ENCODE data around the gene P2RY12.

Gene P2RY12

DNA sequence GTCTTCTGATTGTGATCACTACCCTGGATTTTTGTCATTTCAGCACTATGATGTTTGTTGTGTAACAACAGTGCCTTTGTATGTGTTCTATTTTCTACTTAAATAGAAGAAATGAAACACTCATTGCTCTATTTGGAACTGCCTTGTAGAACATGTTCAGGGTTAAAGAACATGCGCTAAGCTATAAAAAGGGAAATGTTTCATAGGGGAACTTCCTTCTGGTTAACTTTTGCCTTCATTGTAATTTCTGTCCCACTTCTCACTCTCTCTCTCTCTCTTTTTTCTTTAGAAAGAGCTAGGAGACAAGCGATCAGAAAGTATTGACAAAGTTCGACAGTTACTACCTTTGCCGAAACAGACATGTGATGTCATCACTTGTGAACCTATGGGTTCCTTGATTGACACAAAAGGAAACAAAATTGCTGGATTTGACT is at the start of gene P2RY12:
P2RY12 (minus strand) TSS at position 13 of the 434 bp plus-strand sequence. CDS start 45,908 bp downstream, outside the sequence.
- DNase-seq (ENCODE audit: low read depth) = no peak

DNA sequence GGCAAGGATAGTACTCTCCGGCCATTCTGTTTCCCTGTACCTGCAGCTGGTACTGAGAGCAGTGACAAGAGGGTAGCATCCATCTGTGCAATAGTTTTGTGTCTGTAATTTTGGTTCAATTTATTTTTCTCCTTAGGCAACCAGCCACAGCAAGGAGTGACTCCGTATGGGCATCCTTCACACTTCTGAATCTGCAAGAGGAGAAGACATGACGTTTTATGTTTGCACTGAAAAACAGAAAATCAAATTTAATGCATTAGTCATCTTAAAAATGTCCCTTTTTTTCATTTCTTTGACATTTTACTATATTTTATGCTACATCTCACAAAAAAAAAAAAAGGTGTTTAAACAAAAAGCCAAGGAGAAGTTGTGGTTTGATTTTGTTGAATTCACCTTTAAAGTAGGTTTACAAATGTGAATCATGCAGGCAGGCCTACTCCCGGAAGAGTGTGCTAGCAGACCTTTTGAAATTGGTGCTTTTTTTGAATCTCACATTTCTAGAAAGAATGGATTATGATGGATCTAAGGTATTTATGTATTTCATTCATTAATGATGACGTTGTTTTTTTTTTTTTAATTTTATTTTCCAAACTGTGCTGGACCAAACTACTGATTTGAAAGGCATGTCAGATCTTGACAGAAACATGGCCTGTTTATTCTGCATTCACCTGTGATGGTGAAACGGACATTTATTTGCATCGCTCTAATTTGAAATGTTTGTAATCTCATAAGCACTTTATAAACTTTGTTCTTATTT is 48.2 kb upstream of the P2RY12 start:
- no peak for DNase-seq (ENCODE audit: low read depth)

DNA sequence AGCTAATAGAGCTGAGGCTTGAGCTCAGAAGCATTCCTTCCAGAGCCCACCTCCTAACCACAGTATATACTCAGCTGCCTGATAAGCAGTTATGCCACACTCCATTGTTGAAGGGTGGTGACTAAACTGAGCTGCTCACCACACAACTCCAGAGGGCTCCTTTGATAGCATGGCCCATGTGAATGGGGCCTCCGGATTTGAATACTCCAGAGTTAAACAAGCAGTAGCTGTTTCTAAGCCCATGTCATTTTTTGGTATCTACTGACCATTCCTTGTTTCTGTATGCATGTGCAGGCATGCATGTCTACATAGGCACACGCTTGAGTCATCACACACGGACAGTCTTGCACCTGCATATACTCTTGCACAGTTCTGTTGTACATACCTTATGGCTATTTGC is 47.4 kb upstream of the P2RY12 start:
- DNase-seq (ENCODE audit: low read depth) = peak; percentile 96

DNA sequence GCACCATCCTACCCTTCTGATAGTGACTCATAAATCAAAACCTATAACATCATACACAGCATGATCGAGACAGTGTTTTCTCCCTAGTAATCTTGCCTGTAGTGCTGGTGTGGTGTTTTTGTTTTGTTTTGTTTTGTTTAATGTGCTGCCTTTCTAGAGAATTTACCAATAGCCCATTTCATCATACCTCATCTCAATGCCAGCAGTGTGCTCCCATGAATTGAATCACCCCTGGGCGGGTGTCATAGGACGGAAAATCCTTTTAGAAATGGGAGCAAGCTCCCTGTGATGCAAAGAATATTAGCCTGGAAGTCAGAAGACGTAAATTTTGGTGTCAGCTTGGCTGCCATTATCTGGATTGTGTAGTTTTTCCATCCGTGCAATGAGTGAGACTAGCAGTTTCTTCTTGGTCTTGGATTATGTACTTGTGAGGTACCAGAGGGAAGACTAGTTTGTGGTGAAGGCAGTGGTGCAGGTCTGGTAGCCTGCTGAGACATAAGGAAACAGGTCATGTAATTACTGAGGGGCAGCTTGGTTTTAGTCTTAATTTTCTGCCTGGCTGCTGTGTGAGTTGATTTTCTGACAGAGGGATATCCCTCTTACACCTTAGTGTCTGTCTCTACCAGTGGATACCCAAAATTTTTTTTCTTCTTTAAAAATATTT is 46.4 kb upstream of the P2RY12 start:
- peak; percentile 76 for DNase-seq (ENCODE audit: low read depth)

DNA sequence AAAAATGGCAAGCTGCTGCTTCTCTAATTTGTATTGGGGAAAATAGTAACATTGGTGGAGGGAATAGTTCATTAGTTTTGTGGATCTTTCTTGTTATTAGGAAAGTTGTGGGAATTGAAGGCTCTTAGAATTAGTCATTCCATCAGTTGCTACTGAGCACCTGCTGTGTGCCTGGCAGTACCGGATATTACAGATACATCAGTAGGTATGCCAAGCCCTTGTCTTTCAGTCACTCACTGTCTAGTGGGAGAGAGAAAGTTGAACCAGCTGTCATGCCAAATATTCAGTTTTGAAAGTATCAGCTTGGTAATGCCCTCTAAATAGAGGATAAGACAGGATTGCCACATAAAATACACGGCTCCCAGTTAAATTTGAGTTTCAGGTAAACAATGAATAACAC is 43.8 kb upstream of the P2RY12 start:
- DNase-seq (ENCODE audit: low read depth) = no peak

DNA sequence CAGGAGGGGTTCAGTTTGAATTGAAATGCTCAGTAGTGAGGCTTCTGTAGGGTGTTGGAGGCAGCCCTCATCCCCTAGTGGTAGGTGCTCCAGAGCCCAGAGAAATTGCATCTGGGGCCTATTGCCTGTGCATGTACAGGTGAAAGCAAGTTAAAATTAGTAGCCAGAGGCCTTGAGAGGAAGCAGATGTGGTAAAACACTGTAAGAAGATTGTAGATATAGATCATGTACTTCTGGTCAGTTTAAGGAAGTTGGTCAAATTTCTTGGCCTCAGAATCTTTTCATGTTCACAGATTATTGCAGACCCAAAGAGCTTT is 41.7 kb upstream of the P2RY12 start:
- no peak for DNase-seq (ENCODE audit: low read depth)

DNA sequence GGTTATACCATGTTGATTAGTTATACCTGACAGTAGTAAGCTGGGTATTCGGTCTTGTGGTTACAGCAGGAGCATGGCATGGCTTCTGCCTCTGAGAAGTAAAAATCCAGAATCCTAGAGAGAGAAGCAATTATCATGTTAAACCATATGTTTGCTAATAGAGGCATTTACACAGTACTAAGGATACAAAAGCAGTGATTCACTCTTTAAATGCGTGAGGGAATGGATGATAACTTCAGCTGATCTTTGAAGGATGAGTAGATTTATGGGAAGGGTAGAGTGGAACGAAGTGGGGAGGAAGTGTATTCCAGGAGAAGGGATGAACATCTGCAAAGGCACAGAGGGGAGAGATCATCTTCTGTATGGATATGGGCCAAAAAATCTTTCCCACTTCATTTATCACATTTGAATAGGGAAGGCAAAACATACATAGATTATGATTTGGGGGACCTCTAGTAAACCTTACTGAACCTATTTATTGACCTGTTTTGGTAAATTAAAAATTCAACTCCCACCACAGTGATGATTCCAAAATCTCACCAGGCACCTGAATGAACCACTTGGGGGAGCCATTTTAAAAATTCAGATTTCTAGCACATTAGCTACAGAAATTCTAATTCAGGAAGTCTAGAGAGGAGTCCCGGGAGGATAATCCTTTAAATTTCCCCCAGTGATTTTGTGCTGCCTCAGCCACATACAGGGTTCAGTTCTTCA is 41.2 kb upstream of the P2RY12 start:
- DNase-seq (ENCODE audit: low read depth) = peak; percentile 28

DNA sequence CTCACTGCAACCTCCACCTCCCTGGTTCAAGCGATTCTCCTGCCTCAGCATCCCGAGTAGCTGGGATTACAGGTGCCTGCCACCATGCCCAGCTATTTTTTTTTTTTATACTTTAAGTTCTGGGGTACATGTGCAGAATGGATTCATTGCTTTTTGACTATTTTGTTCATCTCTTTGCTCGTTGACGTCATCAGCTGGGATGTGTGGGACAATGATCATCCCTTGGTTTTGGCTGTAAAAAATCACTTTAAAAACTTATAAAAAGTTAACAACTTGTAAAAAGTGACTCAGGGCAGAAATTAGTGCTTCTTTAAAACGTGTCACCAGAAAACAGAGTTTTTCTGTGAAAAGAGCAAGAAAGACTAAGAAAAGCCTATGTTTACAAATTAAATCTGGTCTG is 38.5 kb upstream of the P2RY12 start:
- no peak for DNase-seq (ENCODE audit: low read depth)

DNA sequence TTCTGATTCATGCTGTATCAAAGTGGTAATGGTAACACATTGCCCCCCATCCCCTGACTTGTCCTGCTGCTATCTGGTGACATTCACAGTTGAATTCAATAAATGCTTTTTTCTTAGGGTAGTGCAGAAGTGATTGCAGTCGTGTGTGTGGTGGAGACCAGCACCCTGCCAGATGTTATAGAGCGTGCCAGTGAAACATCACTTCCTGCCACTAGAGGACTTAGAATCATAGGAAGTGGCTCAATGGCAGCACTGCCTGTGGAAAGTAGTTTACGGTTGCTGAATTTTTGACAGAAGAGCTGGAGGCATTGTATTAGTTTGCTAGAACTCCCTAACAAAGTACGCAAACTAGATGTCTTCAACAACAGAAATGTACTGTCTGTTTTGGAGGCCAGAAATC is 37.4 kb upstream of the P2RY12 start:
- no peak for DNase-seq (ENCODE audit: low read depth)

DNA sequence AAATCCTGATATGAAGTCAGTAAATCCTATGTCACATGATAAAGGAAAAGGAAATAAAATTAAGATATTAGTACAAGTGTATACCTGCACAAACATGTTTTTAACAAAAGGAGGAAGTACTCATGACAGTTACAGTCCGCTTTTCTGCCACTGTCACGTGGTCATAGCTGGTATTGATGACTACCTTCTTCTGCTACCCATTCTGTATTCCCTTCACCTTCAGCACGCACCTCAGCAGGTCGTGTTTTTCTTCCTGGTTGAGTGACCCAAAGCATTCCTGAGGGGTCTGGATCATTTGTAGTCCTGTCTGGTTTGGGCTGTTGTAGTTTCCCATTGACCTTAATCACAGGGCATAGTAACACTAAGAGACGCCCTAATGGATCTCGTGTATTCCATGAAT is 35.3 kb upstream of the P2RY12 start:
- DNase-seq (ENCODE audit: low read depth) = no peak

DNA sequence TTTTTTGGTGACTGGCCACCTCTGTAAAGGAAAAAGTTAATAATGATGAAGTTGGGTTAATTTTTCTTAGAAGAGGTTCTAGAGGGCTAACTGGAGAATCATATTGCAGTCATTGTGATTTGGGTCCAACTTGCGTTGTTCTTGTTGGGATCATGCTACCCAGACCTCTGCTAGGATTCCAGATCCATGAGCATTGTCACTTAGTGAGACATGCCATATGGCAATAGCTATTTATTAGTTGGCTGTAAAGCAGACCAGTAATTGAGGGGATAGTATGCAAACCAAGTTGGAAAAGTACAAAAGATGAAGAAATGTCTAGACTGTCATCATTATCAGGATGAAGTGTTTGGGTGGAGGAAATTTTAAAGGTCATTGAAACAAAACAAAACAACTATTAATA is 30.7 kb upstream of the P2RY12 start:
- no peak for DNase-seq (ENCODE audit: low read depth)

DNA sequence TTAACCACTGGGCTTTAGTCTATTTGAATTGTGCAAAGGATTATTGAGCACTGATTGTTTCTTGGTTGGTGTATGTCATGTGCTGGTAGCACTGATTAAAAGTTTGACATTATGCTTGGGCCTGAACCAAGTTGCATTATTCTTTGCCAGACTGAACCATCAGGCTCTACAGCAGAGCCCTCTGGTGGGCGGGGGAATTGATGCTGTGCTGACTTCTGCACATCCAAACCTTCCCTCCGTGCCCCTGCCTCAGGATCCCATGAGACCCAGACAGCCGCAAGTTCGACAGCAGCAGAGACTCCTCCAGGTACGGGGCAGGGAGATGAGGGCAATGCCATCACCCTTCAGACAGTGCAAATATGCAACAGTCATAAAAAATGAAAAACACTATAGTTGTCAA is 28.4 kb upstream of the P2RY12 start:
- DNase-seq (ENCODE audit: low read depth) = no peak

DNA sequence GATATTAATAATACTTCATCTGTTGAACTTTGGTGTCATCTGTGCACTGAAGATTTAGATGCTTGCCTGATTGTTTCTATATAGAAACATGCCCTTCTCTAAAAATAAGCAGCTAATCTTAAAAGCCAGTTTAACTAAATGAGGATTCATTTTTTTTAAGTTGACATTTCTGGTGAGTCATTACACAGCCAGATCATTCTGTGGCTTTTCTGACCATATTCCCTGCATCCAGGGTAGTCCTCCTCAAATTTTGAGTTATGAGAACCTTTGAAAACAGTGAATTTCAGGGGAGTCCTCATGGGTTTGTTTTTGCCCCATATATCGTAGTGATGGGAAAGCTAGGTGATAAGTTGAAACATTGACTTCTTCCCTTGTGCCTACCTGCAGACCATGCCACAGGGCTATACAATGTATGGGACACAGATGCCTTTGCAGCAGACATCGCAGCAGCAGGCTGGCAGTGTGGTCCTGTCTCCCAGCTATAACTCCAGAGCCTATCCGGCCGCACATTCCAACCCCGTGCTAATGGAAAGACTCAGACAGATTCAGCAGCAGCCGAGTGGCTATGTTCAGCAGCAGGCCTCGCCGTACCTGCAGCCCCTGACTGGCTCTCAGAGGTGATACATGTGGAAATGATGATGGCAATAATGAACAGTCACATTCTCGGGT is 26.5 kb upstream of the P2RY12 start:
- peak; percentile 66 for DNase-seq (ENCODE audit: low read depth)

DNA sequence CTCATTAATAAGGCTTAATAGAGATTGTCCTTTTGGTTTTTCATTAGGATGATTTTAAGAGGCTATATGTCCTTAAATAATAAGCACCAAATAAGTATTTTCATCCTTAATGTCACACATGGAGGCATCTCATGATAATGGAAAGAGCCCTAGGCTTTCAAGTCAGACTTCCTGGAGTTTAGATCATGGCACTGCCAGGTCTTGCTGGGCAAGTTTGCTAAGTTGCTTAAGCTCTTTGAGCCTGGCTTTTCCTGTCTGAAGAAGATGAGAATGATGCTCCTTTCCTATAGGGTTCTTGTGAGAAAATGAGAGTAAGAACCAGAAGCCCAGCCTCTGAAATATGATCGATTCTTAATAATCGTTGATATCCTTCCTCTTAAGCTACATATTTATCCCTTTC is 23.4 kb upstream of the P2RY12 start:
- no peak for DNase-seq (ENCODE audit: low read depth)

DNA sequence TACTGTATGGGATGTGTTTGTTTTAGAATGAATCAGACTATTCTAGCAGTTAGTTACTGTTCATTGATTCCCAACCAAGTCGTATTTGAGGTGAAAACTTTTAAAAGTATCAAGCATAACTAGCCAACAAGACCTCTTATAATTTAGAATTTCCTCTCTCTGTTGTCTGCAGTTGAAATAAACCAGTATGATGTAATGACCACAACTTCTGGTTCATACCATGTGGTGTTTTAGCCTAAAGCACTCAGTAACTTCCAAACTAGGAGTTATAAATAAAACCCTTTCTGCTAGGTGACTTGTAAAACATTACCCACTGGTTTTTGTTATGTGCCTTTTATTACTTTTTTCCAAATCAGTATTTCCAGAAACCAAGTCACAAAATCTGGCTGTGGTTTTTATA is 19.8 kb upstream of the P2RY12 start:
- DNase-seq (ENCODE audit: low read depth) = peak; percentile 53

DNA sequence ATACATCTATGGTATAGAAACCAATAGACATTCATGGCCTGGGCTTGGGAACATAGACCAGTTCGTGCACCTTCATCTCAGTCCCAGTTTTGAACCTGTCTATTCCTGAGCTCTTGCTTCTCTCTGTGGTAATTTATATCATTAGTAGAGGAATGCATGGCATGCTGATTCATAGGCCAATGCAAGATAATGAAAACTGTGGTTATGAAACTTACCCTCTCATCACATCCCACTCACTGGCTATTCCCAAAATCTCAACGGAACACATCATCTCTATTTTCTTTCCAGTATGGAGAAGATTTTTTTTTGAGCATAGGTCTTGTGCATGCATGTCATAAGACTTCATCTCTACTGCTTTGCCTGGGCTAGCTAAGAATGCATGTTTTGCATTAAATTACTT is 18.7 kb upstream of the P2RY12 start:
- peak; percentile 89 for DNase-seq (ENCODE audit: low read depth)

DNA sequence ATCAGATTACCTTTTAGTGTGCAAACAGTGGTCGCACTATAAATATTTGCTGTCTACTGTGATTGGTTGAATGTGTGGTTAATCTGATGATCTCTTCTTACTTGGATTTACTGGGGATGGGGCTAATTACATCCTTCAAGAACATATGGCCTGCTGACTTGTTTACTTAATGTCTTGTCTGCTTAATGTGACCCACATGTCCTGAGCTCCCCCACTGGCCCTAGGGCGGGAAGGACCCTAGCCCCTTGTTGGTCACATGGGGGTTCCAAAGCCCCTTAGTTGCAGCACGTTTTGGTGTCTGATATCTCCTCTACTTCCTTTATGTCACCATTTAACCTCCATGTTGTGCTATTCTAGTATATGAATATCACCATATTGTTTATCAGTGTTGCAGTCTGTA is 17.8 kb upstream of the P2RY12 start:
- no peak for DNase-seq (ENCODE audit: low read depth)

DNA sequence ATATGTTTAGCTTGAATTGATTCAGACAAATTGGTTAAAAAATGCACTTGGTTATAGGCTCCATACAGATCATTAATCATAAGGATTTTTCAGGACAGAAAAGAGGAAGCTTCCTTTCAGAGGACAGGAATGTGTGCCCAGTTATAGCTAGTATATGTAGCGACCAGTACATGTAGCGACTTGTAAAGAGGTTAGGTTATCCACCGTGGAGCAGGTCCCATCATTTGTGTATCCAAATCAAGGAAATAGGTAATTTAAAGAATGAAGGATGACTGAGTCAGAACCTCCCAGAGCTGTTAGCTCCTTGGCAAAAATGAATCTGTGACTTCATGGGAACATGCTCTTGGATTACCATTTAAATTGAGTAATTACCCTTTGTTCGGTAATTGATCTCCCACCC is 15.8 kb upstream of the P2RY12 start:
- DNase-seq (ENCODE audit: low read depth) = no peak

DNA sequence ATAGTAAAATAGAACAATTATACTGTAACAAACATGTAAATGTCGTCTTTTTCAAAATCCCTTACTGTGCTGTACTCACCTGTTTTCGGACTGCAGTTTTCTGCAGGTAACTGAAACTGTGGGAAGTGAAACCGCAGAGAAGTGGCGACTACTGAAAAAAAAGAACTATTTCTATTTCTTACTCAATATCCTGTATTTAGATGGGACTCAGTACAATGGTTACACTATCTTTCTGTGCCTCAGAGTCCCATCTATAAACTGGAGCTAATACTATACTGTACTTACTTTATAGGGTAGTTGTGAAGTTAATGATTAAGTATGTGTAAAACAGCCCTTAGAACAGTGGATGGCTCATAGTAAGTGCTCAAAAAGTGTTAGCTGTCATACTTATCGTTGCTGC is 14.3 kb upstream of the P2RY12 start:
- DNase-seq (ENCODE audit: low read depth) = no peak

DNA sequence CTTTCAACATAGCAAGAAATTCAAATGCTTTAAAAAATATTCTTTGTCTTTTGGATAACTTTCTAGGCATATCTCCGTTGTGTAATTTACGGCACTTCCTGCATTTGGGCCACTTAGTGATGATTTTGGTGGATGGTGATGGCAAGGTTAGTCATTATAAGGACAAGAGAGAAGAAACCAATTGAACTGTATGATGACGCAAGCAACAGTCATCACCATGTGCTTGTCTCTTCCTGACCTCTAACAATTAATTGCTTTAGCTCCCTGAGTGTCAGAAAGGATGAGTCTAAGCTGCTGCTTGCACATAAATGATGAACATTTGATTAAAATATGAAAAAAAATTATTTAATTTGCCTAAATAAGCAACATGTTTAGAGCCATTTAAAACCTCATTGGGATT is 11.3 kb upstream of the P2RY12 start:
- peak; percentile 65 for DNase-seq (ENCODE audit: low read depth)

DNA sequence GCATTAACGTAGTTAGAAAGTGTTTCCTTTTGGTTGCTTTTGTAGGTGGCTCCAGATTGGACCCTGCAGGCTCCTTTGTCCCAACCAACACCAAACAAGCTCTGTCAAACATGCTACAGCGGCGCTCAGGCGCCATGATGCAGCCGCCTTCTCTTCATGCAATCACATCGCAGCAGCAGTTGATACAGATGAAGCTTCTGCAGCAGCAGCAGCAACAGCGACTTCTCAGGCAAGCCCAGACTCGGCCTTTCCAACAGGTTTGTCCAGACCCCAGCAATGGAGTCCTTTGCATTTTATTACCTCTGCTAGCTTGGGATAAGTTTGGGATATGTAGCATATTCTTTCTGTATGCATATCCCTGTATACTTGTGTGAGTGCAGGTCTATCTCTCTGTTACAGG is 10.1 kb upstream of the P2RY12 start:
- no peak for DNase-seq (ENCODE audit: low read depth)

DNA sequence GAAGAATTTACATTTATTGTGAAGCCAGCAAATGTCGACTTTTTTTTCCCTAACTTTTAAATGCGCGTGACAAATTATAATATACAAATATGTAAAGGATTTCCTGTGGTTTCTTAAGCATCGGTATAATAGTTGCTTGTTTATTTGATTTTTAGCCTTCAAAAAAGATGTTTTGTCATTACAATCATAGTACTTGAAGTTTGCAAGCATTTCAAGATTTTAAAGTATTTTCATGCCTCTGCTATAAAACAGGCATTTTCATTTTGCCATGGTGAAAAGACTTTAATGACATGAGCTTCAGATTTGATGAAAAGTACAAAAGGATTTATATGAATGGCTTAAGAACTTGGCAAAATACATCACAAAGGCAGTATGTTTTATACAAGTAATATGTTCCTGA is 9.4 kb upstream of the P2RY12 start:
- DNase-seq (ENCODE audit: low read depth) = no peak
